Mesothelial cell of epicardium (in vitro differentiated cells): Measurements from ENCODE around the gene RAD52. TPM values are rescaled to one million over a fixed set of nuclear protein-coding genes. Genes with fewer than 3 reads are reported as not detected.

ENCODE experiments used
- DNase-seq, 2 experiments: peaks; one replicate each; pipeline ENCODE4 v3.0.0; 2021; ENCODE audit warnings: low spot score in 2 of 2; ENCODE audit not compliant: unreplicated experiment in 2 of 2
- H3K27ac Mint-ChIP-seq: 2 replicates; pipeline ENCODE4 v1.8.0; 2021; ENCODE audit warnings: mixed read lengths
- H3K27me3 Mint-ChIP-seq: 2 replicates; pipeline ENCODE4 v1.8.0; 2021; ENCODE audit warnings: low read depth, mixed read lengths
- H3K36me3 Mint-ChIP-seq: 2 replicates; pipeline ENCODE4 v1.8.0; 2021; ENCODE audit warnings: mixed read lengths
- H3K4me1 Mint-ChIP-seq: 2 replicates; pipeline ENCODE4 v1.8.0; 2021; ENCODE audit warnings: mixed read lengths
- H3K4me3 Mint-ChIP-seq: 2 replicates; pipeline ENCODE4 v1.8.0; 2021; ENCODE audit warnings: mild to moderate bottlenecking, moderate library complexity, mixed read lengths
- H3K9me3 Mint-ChIP-seq: 2 replicates; pipeline ENCODE4 v1.8.0; 2021; ENCODE audit warnings: mixed read lengths
- total RNA-seq: library from RNA; stranded (reverse); gene quantifications from 3 replicates; pipeline ENCODE4 v1.2.1, GENCODE V29; 2021
- TF ChIP-seq, protein P1 (sequence below): fragments of 200-600 bp; sonication (generic); IDR thresholded peaks from one replicate; pipeline ENCODE4 v1.5.0; 2021; ENCODE audit warnings: antibody characterized with exemption; ENCODE audit not compliant: unreplicated experiment

RAD52 gene
- total RNA-seq, 1 donor from 2014 or later, result 21.6 TPM

GRCh38 chr12:906062-906585 is 43.4 kb downstream of the RAD52 start:
- Mint-ChIP-seq H3K4me1 (no peaks in the 10 kb centered on the region), H3K4me3 (no peak overlapping the region), H3K36me3 (peaks cover 47% of the 10 kb centered on the region), H3K27ac (no peak overlapping the region), H3K9me3 (no peaks in the 10 kb centered on the region), H3K27me3 (no peaks in the 10 kb centered on the region)
- TF ChIP-seq, protein P1, sequence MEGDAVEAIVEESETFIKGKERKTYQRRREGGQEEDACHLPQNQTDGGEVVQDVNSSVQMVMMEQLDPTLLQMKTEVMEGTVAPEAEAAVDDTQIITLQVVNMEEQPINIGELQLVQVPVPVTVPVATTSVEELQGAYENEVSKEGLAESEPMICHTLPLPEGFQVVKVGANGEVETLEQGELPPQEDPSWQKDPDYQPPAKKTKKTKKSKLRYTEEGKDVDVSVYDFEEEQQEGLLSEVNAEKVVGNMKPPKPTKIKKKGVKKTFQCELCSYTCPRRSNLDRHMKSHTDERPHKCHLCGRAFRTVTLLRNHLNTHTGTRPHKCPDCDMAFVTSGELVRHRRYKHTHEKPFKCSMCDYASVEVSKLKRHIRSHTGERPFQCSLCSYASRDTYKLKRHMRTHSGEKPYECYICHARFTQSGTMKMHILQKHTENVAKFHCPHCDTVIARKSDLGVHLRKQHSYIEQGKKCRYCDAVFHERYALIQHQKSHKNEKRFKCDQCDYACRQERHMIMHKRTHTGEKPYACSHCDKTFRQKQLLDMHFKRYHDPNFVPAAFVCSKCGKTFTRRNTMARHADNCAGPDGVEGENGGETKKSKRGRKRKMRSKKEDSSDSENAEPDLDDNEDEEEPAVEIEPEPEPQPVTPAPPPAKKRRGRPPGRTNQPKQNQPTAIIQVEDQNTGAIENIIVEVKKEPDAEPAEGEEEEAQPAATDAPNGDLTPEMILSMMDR, result no peak
- DNase-seq, result no peak

GRCh38 chr12:905261-906031 is 44.0 kb downstream of the RAD52 start:
- Mint-ChIP-seq H3K36me3 (peaks cover 51% of the 10 kb centered on the region), H3K27me3 (no peaks in the 10 kb centered on the region), H3K27ac (no peak overlapping the region), H3K9me3 (no peaks in the 10 kb centered on the region), H3K4me3 (no peak overlapping the region), H3K4me1 (no peaks in the 10 kb centered on the region)
- TF ChIP-seq, protein P1, result no peak
- DNase-seq, result no peak

DNA sequence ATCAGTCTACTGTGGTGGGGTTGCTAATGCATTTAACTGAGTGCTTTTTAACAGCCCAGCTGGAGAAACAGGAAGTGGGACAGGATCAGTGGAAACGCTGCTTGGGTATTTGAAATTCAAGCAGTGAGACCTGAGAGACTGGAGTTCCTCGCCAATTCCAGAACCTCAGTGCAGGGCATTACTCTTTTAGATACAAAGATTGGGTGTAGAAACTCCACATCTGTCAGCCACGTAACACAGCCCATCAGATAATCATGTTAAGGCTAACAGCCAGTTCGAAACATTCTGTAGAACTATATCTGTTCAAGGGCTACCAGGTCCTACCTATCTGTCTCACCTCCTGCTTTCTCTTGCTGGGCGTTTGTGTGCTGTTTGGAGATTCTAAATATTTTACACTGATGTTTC is 45.5 kb downstream of the RAD52 start:
- DNase-seq, result no peak
- H3K9me3 Mint-ChIP-seq, result no peaks in the 10 kb centered on the region
- H3K36me3 Mint-ChIP-seq, result peaks cover 57% of the 10 kb centered on the region
- no peaks in the 10 kb centered on the region for H3K4me1 Mint-ChIP-seq
- H3K27me3 Mint-ChIP-seq, result no peaks in the 10 kb centered on the region
- H3K27ac Mint-ChIP-seq, result no peak overlapping the region
- no peak overlapping the region for H3K4me3 Mint-ChIP-seq
- TF ChIP-seq, protein P1, result no peak

DNA sequence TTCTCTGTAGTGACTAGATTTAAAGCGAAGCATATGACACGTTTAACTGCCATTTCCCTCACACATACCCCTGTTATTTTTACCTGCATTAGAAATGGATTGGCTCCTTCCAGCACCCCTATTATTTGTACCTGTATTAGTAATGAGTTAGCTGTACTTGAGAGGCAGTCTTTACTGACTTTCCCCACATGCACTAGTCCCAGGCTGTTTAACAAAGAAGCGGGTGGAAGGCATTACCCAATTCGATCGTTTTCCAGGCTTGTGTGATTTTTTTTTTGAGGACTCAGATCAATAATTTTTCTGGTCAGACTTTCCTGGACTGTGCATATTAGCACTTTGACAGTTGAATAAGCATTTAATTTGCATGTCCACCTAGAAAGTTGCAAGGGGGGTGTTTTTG is 46.4 kb downstream of the RAD52 start:
- Mint-ChIP-seq H3K36me3 (peaks cover 54% of the 10 kb centered on the region), H3K27ac (no peak overlapping the region), H3K9me3 (no peaks in the 10 kb centered on the region), H3K4me1 (no peaks in the 10 kb centered on the region), H3K4me3 (no peak overlapping the region), H3K27me3 (no peaks in the 10 kb centered on the region)
- TF ChIP-seq, protein P1, result no peak
- DNase-seq, result no peak

- Mint-ChIP-seq H3K4me3 (no peak overlapping the region), H3K27ac (no peak overlapping the region), H3K36me3 (peaks cover 55% of the 10 kb centered on the region), H3K4me1 (no peaks in the 10 kb centered on the region), H3K9me3 (no peaks in the 10 kb centered on the region), H3K27me3 (no peaks in the 10 kb centered on the region)
- DNase-seq, result no peak
- TF ChIP-seq, protein P1, result no peak
Observed at GRCh38 chr12:902581-902980, 46.9 kb downstream of the RAD52 start.
